NCI-H187 treated with DMSO at 0.1 percent for 48 hours (cell line): ENCODE data around the gene CHFR.
"Not testable (repeated sequence)": the region's sequence is repeated elsewhere in the genome, so short reads cannot be mapped to it uniquely, and the experiment has no call there.

Source experiments
- DNase-seq: peaks from one replicate; lab custom pipeline; 2025; lab: John Stamatoyannopoulos, UW

CHFR gene

GRCh38 chr12:132839558-132840235 is 47.7 kb downstream of the CHFR start:
- DNase-seq = no peak

DNA sequence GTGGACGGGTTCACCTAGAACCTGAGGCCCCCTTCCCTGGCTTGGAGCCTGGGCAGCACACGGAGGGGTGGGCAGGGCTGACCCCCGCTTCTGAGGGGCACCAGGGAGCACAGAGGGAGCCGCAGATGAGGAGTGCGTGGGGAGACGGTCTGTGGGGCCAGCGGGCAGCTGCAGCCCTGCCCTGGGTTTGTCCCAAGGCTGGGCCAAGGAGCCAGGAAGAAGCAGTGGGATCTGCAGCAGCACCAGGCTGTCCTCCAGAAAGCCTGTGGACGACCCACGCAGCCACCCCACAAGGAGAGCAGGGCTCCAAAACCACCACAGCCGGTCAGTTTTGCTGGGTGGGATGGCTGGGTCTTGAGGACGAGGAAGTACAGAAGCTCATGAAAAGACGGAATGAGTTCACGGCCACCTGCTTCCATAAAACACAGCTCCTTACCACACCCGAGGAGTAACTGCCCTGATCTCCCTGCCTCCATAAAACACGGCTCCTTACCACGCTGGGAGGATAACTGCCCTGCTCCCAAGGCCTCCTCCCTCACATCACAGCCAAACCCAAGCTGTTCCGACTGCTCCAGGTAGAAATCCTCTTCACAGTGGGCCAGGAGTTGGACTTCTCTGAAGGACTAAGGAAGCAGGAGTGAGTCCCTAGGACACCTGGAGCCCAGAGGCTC is 48.9 kb downstream of the CHFR start:
- no peak for DNase-seq

DNA sequence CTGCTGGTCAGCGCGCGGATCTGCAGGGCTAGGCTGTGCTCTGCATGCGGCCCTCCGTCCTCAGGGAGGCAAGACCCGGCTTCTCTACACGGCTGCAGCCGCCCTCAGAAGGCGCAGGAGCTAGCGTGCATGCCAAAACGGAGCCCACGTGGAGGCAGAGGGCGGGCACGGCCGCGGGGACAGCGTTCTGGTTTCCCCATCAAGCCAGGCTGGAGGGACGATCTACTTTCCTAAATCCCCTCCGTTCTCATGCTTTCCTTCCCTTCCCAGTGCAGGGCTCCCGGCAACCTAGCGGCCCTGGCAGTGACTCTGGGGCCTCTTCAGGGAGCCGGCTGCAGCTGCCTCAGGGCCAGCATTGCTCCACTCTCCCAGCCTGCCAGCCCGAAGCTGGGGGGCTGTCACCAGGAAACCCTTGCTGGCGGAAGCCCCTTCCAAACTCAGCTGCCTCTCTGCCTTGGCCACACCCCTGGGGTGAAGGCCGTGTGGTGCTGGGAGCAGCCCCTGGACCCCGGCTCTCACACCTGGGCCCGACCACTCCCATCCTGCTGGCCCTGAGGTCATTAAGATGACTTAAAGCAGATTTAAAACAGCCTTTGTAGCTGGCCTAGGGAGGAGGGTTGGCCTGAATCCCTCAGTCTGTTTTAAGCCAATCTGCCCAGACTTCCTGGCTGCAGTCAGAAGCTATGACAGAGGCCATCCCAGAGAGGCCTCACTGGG is 49.6 kb downstream of the CHFR start:
- DNase-seq = no peak

DNA sequence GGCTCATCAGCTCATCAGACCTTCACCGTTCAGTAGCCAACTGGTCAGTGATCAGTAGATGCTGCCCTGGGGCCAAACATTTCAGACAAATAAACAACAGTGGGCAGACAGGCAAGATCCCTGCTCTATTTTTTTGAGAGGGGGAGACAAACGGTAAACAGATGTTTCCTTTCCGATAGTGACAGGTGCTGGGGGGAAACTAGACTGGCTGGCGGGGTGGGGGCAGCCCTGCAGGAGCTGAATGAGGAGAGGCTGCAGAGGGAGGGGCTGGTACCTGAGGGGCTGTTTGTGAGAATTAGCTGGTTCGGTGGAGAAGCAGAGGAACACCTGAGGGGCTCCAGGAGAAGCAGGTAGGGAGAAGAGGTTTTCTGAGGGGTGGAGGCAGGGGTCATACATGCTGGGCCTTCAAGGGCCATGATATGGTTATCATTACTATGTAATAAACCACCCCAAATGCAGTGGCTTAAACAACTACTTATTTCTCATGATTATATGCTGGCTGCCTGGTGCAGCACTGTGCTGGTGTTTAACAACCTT is 50.5 kb downstream of the CHFR start:
- no peak for DNase-seq

GRCh38 chr12:132836230-132836629 is 51.2 kb downstream of the CHFR start:
- not testable (repeated sequence) for DNase-seq

DNA sequence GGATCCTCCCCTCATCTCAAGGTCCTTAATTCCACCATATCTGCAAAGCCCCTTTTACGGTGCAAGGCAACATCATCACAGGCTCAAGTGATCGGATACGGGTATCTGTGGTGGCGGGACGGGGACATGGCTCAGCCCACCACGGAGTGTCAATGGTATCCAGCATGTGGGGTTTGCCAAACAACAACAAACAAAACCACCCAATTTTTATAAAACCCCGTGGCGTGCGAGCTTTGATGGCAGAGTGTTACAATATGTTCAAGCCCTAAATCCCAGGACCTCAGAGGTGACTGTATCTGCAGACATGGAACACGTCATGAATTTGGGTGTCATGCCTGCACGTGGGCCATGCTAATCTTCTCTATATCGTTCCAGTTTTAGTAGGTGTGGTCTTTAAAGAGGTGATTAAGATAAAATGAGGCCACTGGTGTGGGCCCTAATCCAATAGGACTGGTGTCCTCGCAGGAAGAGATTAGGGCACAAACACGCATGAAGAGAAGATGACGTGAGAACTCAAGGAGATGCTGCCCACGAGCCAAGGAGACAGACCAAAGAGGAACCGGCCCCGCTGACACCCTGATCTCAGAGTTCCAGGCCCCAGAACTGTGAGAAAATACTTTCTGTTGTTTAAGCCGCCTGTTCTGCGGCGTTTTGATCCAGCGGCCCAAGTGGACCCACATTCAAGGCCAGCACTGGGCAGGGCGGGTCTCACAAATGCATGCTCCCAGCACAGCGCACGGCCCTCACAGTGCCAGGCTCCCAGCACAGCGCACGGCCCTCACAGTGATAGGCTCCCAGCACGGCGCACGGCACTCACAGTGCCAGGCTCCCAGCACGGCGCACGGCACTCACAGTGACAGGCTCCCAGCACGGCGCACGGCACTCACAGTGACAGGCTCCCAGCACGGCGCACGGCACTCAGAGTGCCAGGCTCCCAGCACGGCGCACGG is 52.1 kb downstream of the CHFR start:
- no peak for DNase-seq

- DNase-seq = no peak
Measured at GRCh38 chr12:132834181-132834711, 53.2 kb downstream of the CHFR start.

DNA sequence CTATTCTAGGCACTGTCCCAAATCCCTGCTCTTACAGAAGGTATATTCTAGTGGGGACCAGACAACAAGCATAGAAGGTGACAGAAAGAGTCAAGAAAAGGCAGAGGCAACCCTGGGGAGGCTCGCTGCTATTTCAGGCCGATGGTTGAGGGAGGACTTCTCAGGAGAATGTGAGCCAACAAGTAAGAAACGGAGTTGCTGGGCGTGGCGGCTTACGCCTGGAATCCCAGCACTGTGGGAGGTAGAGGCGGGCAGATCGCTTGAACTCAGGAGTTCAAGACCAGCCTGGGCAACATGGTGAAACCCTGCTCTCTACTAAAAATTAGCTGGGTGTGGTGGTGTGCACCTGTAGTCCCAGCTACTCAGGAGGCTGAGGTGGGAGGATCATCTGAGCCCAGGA is 54.1 kb downstream of the CHFR start:
- no peak for DNase-seq

- no peak for DNase-seq
Measured at GRCh38 chr12:132831771-132832170, 55.6 kb downstream of the CHFR start.

- peak; percentile 53 for DNase-seq
Measured at GRCh38 chr12:132828706-132829534, 58.5 kb downstream of the CHFR start, which contains the start of gene GOLGA3. Gene GOLGA3, minus strand, starts transcription at chr12:132828869. Its CDS starts 6,741 bp downstream, at chr12:132822128.

GRCh38 chr12:132827763-132828703 is 59.4 kb downstream of the CHFR start:
- DNase-seq = no peak

DNA sequence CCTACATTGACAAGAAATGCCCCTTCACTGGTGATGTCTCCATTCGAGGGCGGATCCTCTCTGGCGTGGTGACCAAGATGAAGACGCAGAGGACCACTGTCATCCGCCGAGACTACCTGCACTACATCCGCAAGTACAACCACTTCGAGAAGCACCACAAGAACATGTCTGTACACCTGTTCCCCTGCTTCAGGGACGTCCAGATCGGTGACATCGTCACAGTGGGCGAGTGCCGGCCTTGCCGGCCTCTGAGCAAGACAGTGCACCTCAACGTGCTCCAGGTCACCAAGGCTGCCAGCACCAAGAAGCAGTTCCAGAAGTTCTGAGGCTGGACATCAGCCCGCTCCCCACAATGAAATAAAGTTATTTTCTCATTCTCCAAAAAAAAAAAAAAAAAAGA is 61.5 kb downstream of the CHFR start:
- no peak for DNase-seq

- no peak for DNase-seq
Measured at GRCh38 chr12:132825089-132825488, 62.3 kb downstream of the CHFR start.

DNA sequence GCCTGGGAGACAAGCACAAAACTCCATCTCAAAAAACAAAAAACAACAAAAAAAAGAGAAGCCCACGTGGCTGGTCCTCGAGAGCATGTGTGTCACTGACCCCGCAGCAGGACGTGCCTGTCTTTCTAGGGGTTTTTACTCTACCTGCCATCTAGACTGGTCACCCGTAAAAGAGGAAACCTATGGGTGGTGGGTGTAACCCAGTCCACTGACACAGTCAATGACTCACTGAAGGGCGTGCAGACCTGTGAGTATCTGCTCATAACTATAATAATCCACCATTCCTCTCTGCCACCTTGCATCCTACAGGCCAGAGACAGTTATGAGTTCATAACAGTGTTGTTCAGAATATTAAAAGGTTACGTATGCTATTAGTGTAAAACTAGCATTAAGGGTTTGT is 63.4 kb downstream of the CHFR start:
- DNase-seq = no peak

DNA sequence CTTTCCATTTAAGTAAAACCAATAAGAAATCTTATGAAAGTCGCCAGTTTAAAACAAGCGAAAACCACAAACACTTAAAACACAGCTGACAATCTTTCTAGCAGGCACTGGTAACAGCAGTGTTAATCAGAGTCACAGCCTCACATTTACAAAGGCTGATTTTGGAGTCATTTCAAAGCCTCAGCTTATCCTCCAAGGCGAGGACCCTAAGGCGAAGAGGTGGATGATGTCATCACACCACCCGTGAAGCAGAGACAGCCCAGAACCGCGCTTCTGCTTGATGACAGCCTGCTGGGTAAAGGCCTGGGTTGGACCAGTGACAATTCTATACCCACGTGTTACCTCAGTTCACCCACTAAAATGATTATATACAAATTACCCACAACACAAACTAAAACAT is 68.8 kb downstream of the CHFR start:
- no peak for DNase-seq

DNA sequence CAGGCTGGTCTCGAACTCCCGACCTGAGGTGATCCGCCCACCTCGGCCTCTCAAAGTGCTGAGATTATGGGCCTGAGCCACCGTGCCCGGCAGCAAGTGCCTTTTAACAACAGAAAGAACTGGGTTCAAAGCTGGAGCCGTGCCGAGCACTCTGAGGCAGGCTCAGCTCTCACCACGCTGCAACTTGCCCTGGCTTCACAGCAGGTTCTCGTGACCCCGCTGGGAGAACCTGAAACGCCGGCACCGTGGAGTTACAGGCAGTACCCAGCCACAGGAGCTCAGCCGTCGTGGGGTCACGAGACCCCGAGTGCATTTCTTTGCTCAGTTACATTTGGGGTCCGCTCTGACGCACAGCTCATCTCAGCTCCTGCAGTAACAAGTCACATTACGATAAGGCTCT is 73.2 kb downstream of the CHFR start:
- DNase-seq = no peak

DNA sequence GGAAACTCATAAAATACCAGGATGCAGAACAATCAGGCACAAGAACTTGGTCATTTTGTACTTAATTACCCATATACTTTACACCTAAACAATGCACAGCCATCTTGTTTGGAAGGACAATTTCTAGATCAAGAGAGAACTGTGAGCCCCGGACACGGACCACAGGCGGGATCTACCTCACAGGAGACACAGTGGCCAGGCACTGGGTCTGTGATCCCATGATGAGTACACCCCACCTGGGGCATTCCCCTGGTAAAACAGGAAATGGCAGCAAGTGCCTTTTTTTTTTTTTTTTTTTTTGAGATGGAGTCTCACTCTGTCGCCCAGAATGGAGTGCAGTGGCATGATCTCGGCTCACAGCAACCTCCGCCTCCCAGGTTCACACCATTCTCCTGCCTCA is 74.0 kb downstream of the CHFR start:
- DNase-seq = no peak

GRCh38 chr12:132812631-132813305 is 74.6 kb downstream of the CHFR start:
- DNase-seq = no peak

GRCh38 chr12:132809391-132809790 is 78.0 kb downstream of the CHFR start:
- DNase-seq = not testable (repeated sequence)
